HG03442 (cell line): ENCODE data around the gene GRB7.
"Not testable (repeated sequence)": the region's sequence is repeated elsewhere in the genome, so short reads cannot be mapped to it uniquely, and the experiment has no call there.

Source experiments
- ATAC-seq: cut with Tn5 transposase; IDR thresholded peaks from one replicate; pipeline ENCODE4 v1.9.1; 2021; ENCODE audit warnings: mild to moderate bottlenecking, moderate library complexity; ENCODE audit not compliant: unreplicated experiment

GRB7 gene

GRCh38 chr17:39737760-39738567 lies at the start of gene GRB7:
GRB7 (plus strand) TSS chr17:39737938; CDS start chr17:39742302, 4,364 bp downstream.
- no peak for ATAC-seq

- no peak for ATAC-seq
Measured at GRCh38 chr17:39688475-39688835, 49.3 kb upstream of the GRB7 start.

- no peak for ATAC-seq
Measured at GRCh38 chr17:39688945-39689344, 48.8 kb upstream of the GRB7 start.

GRCh38 chr17:39694593-39694992 lies 43.1 kb upstream of the GRB7 start:
- no peak for ATAC-seq

- no peak for ATAC-seq
Measured at GRCh38 chr17:39695089-39695474, 42.7 kb upstream of the GRB7 start.

- ATAC-seq: no peak
Measured at GRCh38 chr17:39696731-39697130, 41.0 kb upstream of the GRB7 start.

GRCh38 chr17:39697961-39698360 lies 39.8 kb upstream of the GRB7 start:
- ATAC-seq: no peak

- ATAC-seq: not testable (repeated sequence)
Measured at GRCh38 chr17:39699157-39699817, 38.5 kb upstream of the GRB7 start.

GRCh38 chr17:39699818-39700147 lies 38.0 kb upstream of the GRB7 start, which contains the start of gene ERBB2:
ERBB2 (plus strand) TSS chr17:39700064; CDS start chr17:39700239, 175 bp downstream.
- no peak for ATAC-seq

- ATAC-seq: no peak
Measured at GRCh38 chr17:39700148-39700987, 37.4 kb upstream of the GRB7 start.

GRCh38 chr17:39701012-39701783 lies 36.5 kb upstream of the GRB7 start:
- ATAC-seq: no peak

- ATAC-seq: no peak
Measured at GRCh38 chr17:39701784-39702422, 35.8 kb upstream of the GRB7 start.

GRCh38 chr17:39702901-39703893 lies 34.5 kb upstream of the GRB7 start:
- no peak for ATAC-seq

GRCh38 chr17:39703913-39704312 lies 33.8 kb upstream of the GRB7 start:
- ATAC-seq: no peak

GRCh38 chr17:39704821-39705551 lies 32.8 kb upstream of the GRB7 start:
- ATAC-seq: no peak

- ATAC-seq: no peak
Measured at GRCh38 chr17:39705786-39706348, 31.9 kb upstream of the GRB7 start.

- no peak for ATAC-seq
Measured at GRCh38 chr17:39706383-39706782, 31.4 kb upstream of the GRB7 start.

GRCh38 chr17:39706921-39707337 lies 30.8 kb upstream of the GRB7 start:
- no peak for ATAC-seq
